ENCODE data around the gene JAK1.
"Not testable (repeated sequence)": the region's sequence is repeated elsewhere in the genome, so short reads cannot be mapped to it uniquely, and the experiment has no call there.

The JAK1 gene

DNA sequence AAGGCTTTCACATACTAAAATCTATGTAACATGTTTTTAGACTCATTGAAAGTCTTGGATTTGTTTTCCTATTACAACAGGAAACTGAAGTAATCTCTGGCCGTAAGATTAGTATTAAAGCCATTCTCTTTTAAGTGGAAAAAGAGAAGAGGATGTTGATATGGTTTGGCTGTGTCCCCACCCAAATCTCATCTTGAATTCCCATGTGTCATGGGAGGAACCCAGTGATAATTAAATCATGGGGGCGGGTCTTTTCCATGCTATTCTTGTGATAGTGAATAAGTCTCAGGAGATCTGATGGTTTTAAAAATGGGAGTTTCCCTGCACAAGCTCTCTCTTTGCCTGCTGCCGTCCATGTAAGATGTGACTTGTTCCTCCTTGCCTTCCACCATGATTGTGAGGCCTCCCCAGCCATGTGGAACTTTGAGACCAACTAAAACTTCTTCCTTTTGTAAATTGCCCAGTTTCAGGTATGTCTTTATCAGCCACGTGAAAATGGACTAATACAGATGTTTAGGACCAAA is 32.1 kb upstream of the JAK1 start:
- peaks cover 19% of the 10 kb centered on the region for H3K4me1 ChIP-seq (ENCODE audit: control insufficient read depth, insufficient read depth, low read length)
- H3K36me3 ChIP-seq (ENCODE audit: control insufficient read depth, insufficient read depth, low read length); H3K4me3 ChIP-seq (ENCODE audit: low read depth, low read length); H3K27ac ChIP-seq (ENCODE audit: low read depth, low read length); H3K9ac ChIP-seq (ENCODE audit: low read length): not testable (repeated sequence)
- peaks cover 28% of the 10 kb centered on the region for H3K27me3 ChIP-seq (ENCODE audit: control insufficient read depth, insufficient read depth, low read length)
- peaks cover 14% of the 10 kb centered on the region for H3K9me3 ChIP-seq (ENCODE audit: control insufficient read depth, insufficient read depth, low read depth, low read length)

DNA sequence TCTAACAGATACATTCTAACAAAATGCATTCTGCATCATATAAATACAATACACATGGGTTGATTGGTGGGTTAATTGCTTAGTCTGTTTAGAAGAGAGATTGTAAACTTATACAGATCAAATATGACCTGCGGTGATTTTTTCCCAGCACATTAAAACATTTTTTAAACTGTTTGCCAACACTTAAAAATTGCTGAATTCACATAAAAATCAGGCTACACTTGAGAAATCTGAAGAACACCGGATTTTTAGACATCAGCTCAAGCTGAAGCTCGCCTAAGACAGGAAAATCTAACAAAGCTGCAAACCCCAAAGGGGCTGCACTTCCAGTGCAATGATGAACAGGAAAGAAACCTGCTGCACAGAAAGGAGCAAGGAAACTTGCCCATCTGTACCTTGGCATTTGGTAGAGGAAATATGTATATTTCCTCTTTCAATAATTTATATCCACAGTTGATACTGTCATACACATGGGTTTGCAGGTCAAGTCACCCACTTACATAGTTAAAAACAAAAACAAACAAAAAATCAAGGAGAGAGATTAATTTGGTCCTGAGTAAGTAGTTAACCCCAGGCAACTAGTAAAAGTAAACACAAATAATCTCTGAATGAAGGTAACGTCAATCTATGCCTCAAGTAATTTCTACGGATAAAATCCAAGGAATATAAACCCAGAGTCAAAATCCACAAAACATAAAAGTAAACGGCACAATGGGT is 30.4 kb upstream of the JAK1 start:
- peaks cover 14% of the 10 kb centered on the region for H3K9me3 ChIP-seq (ENCODE audit: control insufficient read depth, insufficient read depth, low read depth, low read length)
- no peak overlapping the region for H3K4me3 ChIP-seq (ENCODE audit: low read depth, low read length)
- H3K27ac ChIP-seq (ENCODE audit: low read depth, low read length) = no peak overlapping the region
- H3K27me3 ChIP-seq (ENCODE audit: control insufficient read depth, insufficient read depth, low read length) = peaks cover 10% of the 10 kb centered on the region
- peaks cover 8% of the 10 kb centered on the region for H3K4me1 ChIP-seq (ENCODE audit: control insufficient read depth, insufficient read depth, low read length)
- no peak overlapping the region for H3K9ac ChIP-seq (ENCODE audit: low read length)
- no peaks in the 10 kb centered on the region for H3K36me3 ChIP-seq (ENCODE audit: control insufficient read depth, insufficient read depth, low read length)

GRCh38 chr1:64995316-64995715 is 29.0 kb upstream of the JAK1 start:
- Histone ChIP-seq H3K27ac (ENCODE audit: low read depth, low read length) (no peak overlapping the region), H3K4me1 (ENCODE audit: control insufficient read depth, insufficient read depth, low read length) (no peaks in the 10 kb centered on the region; the same call in 1 of the 2 replicates), H3K36me3 (ENCODE audit: control insufficient read depth, insufficient read depth, low read length) (no peaks in the 10 kb centered on the region), H3K9ac (ENCODE audit: low read length) (no peak overlapping the region), H3K27me3 (ENCODE audit: control insufficient read depth, insufficient read depth, low read length) (no peaks in the 10 kb centered on the region), H3K4me3 (ENCODE audit: low read depth, low read length) (no peak overlapping the region), H3K9me3 (ENCODE audit: control insufficient read depth, insufficient read depth, low read depth, low read length) (peaks cover 14% of the 10 kb centered on the region)

- H3K4me3 ChIP-seq (ENCODE audit: low read depth, low read length) = no peak overlapping the region
- no peaks in the 10 kb centered on the region for H3K27me3 ChIP-seq (ENCODE audit: control insufficient read depth, insufficient read depth, low read length)
- no peak overlapping the region for H3K27ac ChIP-seq (ENCODE audit: low read depth, low read length)
- no peaks in the 10 kb centered on the region for H3K4me1 ChIP-seq (ENCODE audit: control insufficient read depth, insufficient read depth, low read length)
- no peaks in the 10 kb centered on the region for H3K9me3 ChIP-seq (ENCODE audit: control insufficient read depth, insufficient read depth, low read depth, low read length)
- no peaks in the 10 kb centered on the region for H3K36me3 ChIP-seq (ENCODE audit: control insufficient read depth, insufficient read depth, low read length)
- H3K9ac ChIP-seq (ENCODE audit: low read length) = no peak overlapping the region
Observed at GRCh38 chr1:64986903-64987871, 20.8 kb upstream of the JAK1 start.

GRCh38 chr1:64984737-64985136 is 18.4 kb upstream of the JAK1 start:
- H3K9me3 ChIP-seq (ENCODE audit: control insufficient read depth, insufficient read depth, low read depth, low read length) = no peaks in the 10 kb centered on the region
- no peaks in the 10 kb centered on the region for H3K27me3 ChIP-seq (ENCODE audit: control insufficient read depth, insufficient read depth, low read length)
- H3K4me1 ChIP-seq (ENCODE audit: control insufficient read depth, insufficient read depth, low read length) = peaks cover 3% of the 10 kb centered on the region; the same call in 1 of the 2 replicates
- H3K4me3 ChIP-seq (ENCODE audit: low read depth, low read length) = no peak overlapping the region
- no peak overlapping the region for H3K27ac ChIP-seq (ENCODE audit: low read depth, low read length)
- H3K36me3 ChIP-seq (ENCODE audit: control insufficient read depth, insufficient read depth, low read length) = no peaks in the 10 kb centered on the region
- H3K9ac ChIP-seq (ENCODE audit: low read length) = no peak overlapping the region

DNA sequence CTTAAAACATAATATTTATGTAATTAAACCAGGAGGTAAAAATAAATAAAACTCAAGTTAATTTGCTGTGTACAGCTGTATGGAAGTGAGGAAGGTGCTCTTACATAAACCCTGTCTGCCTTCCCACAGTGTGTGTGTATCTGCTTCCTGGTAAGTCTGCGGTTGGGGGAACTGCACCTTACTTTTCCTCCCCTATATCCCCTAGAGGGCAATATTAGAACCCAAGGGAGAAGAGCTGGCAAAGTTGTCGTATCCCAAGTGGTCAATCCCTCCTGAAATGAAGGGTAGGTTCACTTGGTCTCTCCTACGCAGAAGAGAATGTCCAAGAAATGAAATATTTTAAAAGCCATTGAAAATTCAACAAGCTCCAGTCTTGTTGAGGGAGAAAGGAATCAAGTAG is 17.8 kb upstream of the JAK1 start:
- peaks cover 3% of the 10 kb centered on the region; the same call in 1 of the 2 replicates for H3K4me1 ChIP-seq (ENCODE audit: control insufficient read depth, insufficient read depth, low read length)
- H3K36me3 ChIP-seq (ENCODE audit: control insufficient read depth, insufficient read depth, low read length) = no peaks in the 10 kb centered on the region
- H3K4me3 ChIP-seq (ENCODE audit: low read depth, low read length) = no peak overlapping the region
- no peaks in the 10 kb centered on the region for H3K9me3 ChIP-seq (ENCODE audit: control insufficient read depth, insufficient read depth, low read depth, low read length)
- H3K27ac ChIP-seq (ENCODE audit: low read depth, low read length) = no peak overlapping the region
- no peak overlapping the region for H3K9ac ChIP-seq (ENCODE audit: low read length)
- no peaks in the 10 kb centered on the region for H3K27me3 ChIP-seq (ENCODE audit: control insufficient read depth, insufficient read depth, low read length)

DNA sequence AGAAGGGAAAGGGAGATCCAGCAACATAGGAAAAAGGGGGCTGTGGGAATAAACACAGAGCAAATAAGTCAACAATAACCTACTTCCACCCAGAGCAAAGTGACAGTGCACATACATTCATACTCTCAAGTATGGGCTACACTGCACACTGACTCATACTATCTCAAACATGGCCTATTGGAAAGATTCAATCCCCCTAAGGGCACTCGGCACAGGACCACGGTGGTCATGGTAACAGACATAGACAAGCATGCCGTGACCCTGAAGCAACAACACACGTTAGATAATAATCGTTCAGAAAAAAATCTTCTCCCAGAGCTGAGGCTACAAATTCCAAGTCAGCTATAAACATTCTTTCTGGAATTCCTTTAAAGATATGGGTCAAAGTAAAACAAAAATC is 16.8 kb upstream of the JAK1 start:
- Histone ChIP-seq H3K9ac (ENCODE audit: low read length) (no peak overlapping the region), H3K9me3 (ENCODE audit: control insufficient read depth, insufficient read depth, low read depth, low read length) (no peaks in the 10 kb centered on the region), H3K27me3 (ENCODE audit: control insufficient read depth, insufficient read depth, low read length) (no peaks in the 10 kb centered on the region), H3K27ac (ENCODE audit: low read depth, low read length) (no peak overlapping the region), H3K36me3 (ENCODE audit: control insufficient read depth, insufficient read depth, low read length) (no peaks in the 10 kb centered on the region), H3K4me1 (ENCODE audit: control insufficient read depth, insufficient read depth, low read length) (peaks cover 3% of the 10 kb centered on the region; the same call in 1 of the 2 replicates), H3K4me3 (ENCODE audit: low read depth, low read length) (no peak overlapping the region)

DNA sequence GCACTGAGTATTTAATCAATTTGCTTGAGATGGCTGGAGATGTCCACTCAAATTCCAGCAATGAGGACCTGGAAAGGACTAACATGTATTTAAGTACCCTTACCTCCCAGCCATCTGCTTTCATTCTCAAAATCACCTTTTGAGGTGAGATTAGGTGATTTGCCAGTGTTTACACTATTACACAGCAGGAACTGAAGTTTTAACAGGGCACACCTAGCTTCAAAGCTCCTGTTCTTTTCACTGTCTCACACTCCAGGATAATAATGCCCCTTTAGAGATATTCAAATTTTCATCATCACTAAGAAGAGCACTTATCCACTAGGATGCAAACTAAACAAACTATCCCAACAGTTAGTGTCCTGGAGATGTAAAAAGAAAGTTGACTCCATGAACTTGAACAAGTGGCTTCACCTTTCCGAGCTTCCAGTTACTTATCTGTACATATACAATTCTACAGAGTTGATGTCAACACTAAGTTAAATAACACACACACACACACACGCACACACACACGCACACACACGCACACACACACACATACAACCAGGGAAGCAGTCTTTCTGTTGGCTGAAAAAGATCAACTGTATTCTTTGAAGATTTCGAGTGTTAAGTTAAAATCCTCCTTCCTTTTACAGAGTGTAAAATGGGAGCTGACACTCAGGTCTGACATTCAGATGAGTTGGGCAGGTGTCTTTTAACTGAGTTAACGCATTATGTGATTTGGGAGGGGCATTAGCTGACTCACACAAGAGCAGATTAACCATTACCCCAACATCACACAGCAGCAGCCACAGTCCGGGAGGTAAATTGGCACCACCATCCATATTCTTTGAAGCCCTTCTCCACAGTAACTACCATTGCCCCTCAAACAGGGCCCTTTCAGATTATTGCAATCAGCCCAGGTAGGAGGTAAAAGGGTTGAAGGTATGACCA is 15.5 kb upstream of the JAK1 start:
- H3K36me3 ChIP-seq (ENCODE audit: control insufficient read depth, insufficient read depth, low read length) = no peaks in the 10 kb centered on the region
- no peaks in the 10 kb centered on the region for H3K9me3 ChIP-seq (ENCODE audit: control insufficient read depth, insufficient read depth, low read depth, low read length)
- no peak overlapping the region for H3K4me3 ChIP-seq (ENCODE audit: low read depth, low read length)
- H3K9ac ChIP-seq (ENCODE audit: low read length) = no peak overlapping the region
- H3K27ac ChIP-seq (ENCODE audit: low read depth, low read length) = no peak overlapping the region
- H3K4me1 ChIP-seq (ENCODE audit: control insufficient read depth, insufficient read depth, low read length) = peaks cover 3% of the 10 kb centered on the region; the same call in 1 of the 2 replicates
- H3K27me3 ChIP-seq (ENCODE audit: control insufficient read depth, insufficient read depth, low read length) = no peaks in the 10 kb centered on the region

DNA sequence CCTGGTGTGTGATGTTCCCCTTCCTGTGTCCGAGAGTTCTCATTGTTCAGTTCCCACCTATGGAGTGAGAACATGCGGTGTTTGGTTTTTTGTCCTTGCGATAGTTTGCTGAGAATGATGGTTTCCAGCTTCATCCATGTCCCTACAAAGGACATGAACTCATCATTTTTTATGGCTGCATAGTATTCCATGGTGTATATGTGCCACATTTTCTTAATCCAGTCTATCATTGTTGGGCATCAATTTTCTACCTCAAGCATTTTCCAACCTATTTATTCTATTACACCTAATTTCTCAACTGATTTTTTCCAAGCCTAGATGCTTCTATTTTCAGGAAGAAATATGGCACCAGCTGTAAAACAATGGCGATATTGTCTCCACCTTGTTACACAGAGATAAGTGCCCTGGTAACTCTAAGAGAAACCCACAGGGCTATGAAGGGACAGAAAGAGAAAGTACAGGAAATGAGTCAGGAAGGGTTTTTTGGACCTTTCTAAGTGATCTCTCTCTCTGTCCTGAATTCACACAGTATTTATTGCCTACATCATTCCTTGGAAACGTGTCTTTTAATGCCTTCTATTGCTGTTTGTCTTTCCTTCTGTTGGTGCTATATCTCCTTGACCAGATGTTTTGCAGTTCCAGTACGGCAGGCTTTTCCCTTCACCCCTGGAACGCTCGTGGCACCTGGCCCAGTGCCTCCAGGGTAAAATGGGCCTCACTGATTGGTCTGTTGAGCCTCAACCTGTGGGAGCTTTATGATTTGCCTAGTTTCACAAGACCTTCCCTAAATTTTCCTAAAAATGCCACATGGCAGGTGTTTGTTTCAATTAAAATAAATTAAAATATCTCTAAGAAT is 14.6 kb upstream of the JAK1 start:
- Histone ChIP-seq H3K36me3 (ENCODE audit: control insufficient read depth, insufficient read depth, low read length) (no peaks in the 10 kb centered on the region), H3K4me3 (ENCODE audit: low read depth, low read length) (no peak overlapping the region), H3K27me3 (ENCODE audit: control insufficient read depth, insufficient read depth, low read length) (no peaks in the 10 kb centered on the region), H3K9me3 (ENCODE audit: control insufficient read depth, insufficient read depth, low read depth, low read length) (no peaks in the 10 kb centered on the region), H3K27ac (ENCODE audit: low read depth, low read length) (no peak overlapping the region), H3K9ac (ENCODE audit: low read length) (no peak overlapping the region), H3K4me1 (ENCODE audit: control insufficient read depth, insufficient read depth, low read length) (peaks cover 6% of the 10 kb centered on the region)

GRCh38 chr1:64979358-64979757 is 13.0 kb upstream of the JAK1 start:
- no peaks in the 10 kb centered on the region for H3K36me3 ChIP-seq (ENCODE audit: control insufficient read depth, insufficient read depth, low read length)
- no peaks in the 10 kb centered on the region for H3K9me3 ChIP-seq (ENCODE audit: control insufficient read depth, insufficient read depth, low read depth, low read length)
- H3K27me3 ChIP-seq (ENCODE audit: control insufficient read depth, insufficient read depth, low read length) = no peaks in the 10 kb centered on the region
- H3K4me1 ChIP-seq (ENCODE audit: control insufficient read depth, insufficient read depth, low read length) = peaks cover 12% of the 10 kb centered on the region
- H3K27ac ChIP-seq (ENCODE audit: low read depth, low read length) = no peak overlapping the region
- no peak overlapping the region for H3K9ac ChIP-seq (ENCODE audit: low read length)
- H3K4me3 ChIP-seq (ENCODE audit: low read depth, low read length) = no peak overlapping the region

Measured in HUES6 (cell line).